Osteoblast (primary cell): ENCODE results near the gene NIT2. TPM values are rescaled to one million over a fixed set of nuclear protein-coding genes. Genes with fewer than 3 reads are reported as not detected.

Source experiments
- DNase-seq: peaks from one replicate; pipeline ENCODE4 v3.0.0; 2011; ENCODE audit warnings: low spot score, mixed read lengths; ENCODE audit not compliant: insufficient read length; ENCODE audit errors: missing footprints
- H2AFZ ChIP-seq: 2 replicates; pipeline ENCODE4 v1.6.0; 2011; ENCODE audit warnings: mild to moderate bottlenecking, low read length
- H3K27ac ChIP-seq: 2 replicates; pipeline ENCODE4 v1.5.1; 2011; ENCODE audit warnings: mild to moderate bottlenecking, low read depth, low read length, moderate library complexity
- H3K27me3 ChIP-seq: 2 replicates; pipeline ENCODE4 v1.6.0; 2012; ENCODE audit warnings: mild to moderate bottlenecking, control low read depth, inconsistent platforms, low read length, moderate library complexity; ENCODE audit not compliant: insufficient read depth
- H3K36me3 ChIP-seq: 2 replicates; pipeline ENCODE4 v1.5.1; 2011; ENCODE audit warnings: mild to moderate bottlenecking, low read length, control low read depth, moderate library complexity; ENCODE audit not compliant: insufficient read depth
- H3K4me1 ChIP-seq: 2 replicates; pipeline ENCODE4 v1.5.1; 2011; ENCODE audit warnings: mild to moderate bottlenecking, low read length, control low read depth, moderate library complexity; ENCODE audit not compliant: insufficient read depth
- H3K4me2 ChIP-seq: 2 replicates; pipeline ENCODE4 v1.6.0; 2011; ENCODE audit warnings: mild to moderate bottlenecking, low read length; ENCODE audit not compliant: insufficient read depth
- H3K4me3 ChIP-seq: fragments of 200-600 bp; sonication (generic); 3 replicates; pipeline ENCODE4 v1.5.1; 2012; ENCODE audit warnings: mild to moderate bottlenecking, low read length, inconsistent platforms; ENCODE audit not compliant: insufficient read depth
- H3K79me2 ChIP-seq: 2 replicates; pipeline ENCODE4 v1.6.0; 2012; ENCODE audit warnings: mild to moderate bottlenecking, low read length, control low read depth, inconsistent platforms; ENCODE audit not compliant: insufficient read depth
- H3K9me3 ChIP-seq: 2 replicates; pipeline ENCODE4 v1.5.1; 2011; ENCODE audit warnings: low read depth, low read length, control low read depth
- H4K20me1 ChIP-seq: 2 replicates; pipeline ENCODE4 v1.6.0; 2012; ENCODE audit warnings: mild to moderate bottlenecking, low read length, control low read depth; ENCODE audit not compliant: insufficient read depth
- total RNA-seq: library from RNA; depleted of rRNA; stranded (reverse); fragments of >200 nt; gene quantifications from 2 replicates; pipeline ENCODE4 v1.2.3, GENCODE V29; 2012
- TF ChIP-seq, protein P1 (sequence below): IDR thresholded peaks from 2 replicates; pipeline ENCODE4 v1.5.1; 2011; ENCODE audit warnings: mild to moderate bottlenecking, low read depth, low read length, moderate library complexity; ENCODE audit errors: extremely low read depth

Gene NIT2
- total RNA-seq, 1 donor: 18.1 TPM

DNA sequence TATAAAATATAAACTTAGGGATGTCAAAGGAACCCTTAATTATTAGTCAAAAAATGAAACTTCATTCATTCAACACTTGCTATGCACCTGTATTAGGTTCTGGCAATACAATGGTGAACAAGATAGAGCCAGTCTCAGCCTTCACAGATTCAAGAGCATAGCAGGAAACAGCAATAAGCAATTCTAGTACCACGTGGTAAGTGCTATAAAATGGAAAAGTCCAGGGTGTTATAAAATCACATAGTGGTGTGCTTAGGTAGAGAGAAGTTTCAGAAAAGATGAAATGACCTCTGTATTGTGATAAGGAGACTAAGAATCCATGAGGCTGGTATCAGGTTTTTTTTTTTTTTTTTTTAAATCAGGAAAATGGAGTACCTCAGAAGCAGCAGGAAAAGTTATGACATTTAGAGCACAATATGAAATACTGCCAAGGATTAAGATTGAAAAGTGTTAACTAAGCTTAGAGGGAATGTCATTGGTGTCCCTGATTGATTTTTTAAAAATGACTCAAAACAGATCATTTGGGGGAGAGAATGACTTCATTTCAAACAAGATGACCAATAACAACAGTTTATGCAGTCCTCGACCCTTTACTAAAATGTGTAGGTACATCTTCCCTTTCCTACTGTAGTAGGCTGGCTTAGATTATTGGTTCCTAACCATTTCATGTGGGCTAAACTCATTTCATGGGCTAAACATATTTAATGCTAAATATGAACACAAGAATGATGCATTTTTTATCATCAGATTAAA, 61.3 kb downstream of the NIT2 start:
- H4K20me1 ChIP-seq: peaks cover 43% of the 10 kb centered on the region
- H3K36me3 ChIP-seq: no peaks in the 10 kb centered on the region

DNA sequence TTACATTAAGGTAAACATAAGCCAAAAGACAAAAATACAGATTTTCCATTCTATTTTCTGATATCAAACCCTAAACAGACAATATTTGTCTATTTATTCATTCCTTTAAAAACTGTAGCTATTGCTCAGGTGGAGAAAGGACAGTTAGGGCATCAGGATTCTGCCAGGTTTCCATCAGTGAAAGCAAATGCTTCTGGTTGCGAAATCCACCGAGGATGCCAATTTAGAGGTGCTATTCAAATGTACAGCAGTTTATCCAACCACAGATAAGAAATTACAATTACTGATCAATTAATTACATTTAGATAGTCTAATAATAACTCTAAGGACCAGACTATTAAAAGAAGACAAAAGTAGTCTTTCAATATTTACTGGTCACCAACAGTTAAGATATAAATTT, 62.4 kb downstream of the NIT2 start:
- peak overlapping the region; percentile 24 for H3K4me2 ChIP-seq

More for the DNA sequence above, 61.3 kb downstream of the NIT2 start:
- H3K4me2 ChIP-seq: no peak overlapping the region
- H3K27ac ChIP-seq: no peak overlapping the region
- H2AFZ ChIP-seq: no peak overlapping the region
- H3K4me1 ChIP-seq: peaks cover 15% of the 10 kb centered on the region
- TF ChIP-seq, protein P1, sequence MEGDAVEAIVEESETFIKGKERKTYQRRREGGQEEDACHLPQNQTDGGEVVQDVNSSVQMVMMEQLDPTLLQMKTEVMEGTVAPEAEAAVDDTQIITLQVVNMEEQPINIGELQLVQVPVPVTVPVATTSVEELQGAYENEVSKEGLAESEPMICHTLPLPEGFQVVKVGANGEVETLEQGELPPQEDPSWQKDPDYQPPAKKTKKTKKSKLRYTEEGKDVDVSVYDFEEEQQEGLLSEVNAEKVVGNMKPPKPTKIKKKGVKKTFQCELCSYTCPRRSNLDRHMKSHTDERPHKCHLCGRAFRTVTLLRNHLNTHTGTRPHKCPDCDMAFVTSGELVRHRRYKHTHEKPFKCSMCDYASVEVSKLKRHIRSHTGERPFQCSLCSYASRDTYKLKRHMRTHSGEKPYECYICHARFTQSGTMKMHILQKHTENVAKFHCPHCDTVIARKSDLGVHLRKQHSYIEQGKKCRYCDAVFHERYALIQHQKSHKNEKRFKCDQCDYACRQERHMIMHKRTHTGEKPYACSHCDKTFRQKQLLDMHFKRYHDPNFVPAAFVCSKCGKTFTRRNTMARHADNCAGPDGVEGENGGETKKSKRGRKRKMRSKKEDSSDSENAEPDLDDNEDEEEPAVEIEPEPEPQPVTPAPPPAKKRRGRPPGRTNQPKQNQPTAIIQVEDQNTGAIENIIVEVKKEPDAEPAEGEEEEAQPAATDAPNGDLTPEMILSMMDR: no peak
- H3K4me3 ChIP-seq: no peak overlapping the region
- no peaks in the 10 kb centered on the region for H3K27me3 ChIP-seq
- H3K9me3 ChIP-seq: no peaks in the 10 kb centered on the region
- peaks cover 99% of the 10 kb centered on the region for H3K79me2 ChIP-seq
- DNase-seq: no peak

DNA sequence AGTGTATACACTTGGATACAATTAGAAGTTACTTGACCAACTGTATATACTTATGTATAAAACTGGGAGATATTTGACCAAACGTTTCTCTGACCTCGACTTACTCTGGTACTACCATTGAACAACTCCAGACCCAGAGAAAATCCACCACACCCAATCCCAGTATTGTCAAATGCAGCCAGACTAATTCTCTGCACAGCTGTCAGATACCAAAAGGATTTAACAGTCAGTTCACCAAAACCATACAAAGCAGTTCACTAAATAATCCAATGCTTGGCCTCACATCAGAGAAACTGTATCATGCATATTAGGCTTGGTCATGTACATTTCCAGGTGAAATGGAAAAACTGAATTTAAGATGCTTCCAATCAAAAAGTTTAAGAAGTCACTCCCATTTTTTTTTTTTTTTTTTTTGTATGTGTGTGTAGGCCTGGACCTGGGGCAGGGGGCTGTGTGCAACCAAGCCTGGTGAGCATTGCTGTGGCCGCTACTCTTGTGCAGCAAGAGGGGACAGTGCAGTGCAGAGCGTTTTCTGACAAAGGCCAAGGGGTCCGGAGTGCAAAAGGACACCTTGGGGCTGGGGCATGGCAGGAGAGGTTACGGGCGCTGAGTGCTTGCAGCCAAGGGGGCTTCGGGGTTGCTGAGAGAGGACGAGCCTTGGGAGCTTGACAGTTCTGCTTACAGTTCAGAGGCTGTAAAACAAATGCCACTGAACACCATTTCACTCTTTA, 64.9 kb downstream of the NIT2 start:
- DNase-seq: no peak
- no peaks in the 10 kb centered on the region for H3K36me3 ChIP-seq
- H3K4me3 ChIP-seq: peak overlapping the region; percentile 90
- peaks cover 31% of the 10 kb centered on the region for H4K20me1 ChIP-seq
- H3K79me2 ChIP-seq: peaks cover 91% of the 10 kb centered on the region
- no peaks in the 10 kb centered on the region for H3K27me3 ChIP-seq
- H3K4me1 ChIP-seq: peaks cover 29% of the 10 kb centered on the region
- peak overlapping the region; percentile 100 for H3K4me2 ChIP-seq
- peak overlapping the region; percentile 100 for H3K27ac ChIP-seq
- TF ChIP-seq, protein P1: no peak
- H2AFZ ChIP-seq: no peak overlapping the region
- no peaks in the 10 kb centered on the region for H3K9me3 ChIP-seq

More for the DNA sequence above, 62.4 kb downstream of the NIT2 start:
- Histone ChIP-seq H3K79me2 (peaks cover 95% of the 10 kb centered on the region), H4K20me1 (peaks cover 41% of the 10 kb centered on the region), H3K27ac (peak overlapping the region; percentile 8), H3K36me3 (no peaks in the 10 kb centered on the region), H2AFZ (no peak overlapping the region), H3K4me3 (no peak overlapping the region), H3K9me3 (no peaks in the 10 kb centered on the region), H3K27me3 (no peaks in the 10 kb centered on the region), H3K4me1 (peaks cover 20% of the 10 kb centered on the region)
- no peak for DNase-seq
- TF ChIP-seq, protein P1: no peak

DNA sequence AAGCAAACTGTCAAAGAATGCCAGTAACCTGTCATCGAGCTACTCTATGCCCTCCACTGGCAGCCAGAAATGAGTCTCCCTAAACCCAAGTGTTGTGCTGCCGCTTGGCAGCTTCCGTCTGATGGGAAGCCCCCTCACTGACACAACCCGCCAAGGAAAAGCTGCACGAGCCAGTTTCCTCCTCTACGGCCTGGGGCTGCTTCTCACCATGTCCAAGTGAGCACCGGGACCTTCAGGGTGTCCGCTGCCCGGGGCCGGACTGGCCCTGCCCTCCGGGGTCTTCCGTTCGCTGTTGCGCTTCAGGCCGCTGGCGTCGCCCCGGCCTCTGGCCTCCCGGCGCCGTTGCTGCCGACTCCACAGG, 65.8 kb downstream of the NIT2 start:
- Histone ChIP-seq H3K9me3 (no peaks in the 10 kb centered on the region), H3K27me3 (no peaks in the 10 kb centered on the region), H2AFZ (no peak overlapping the region), H3K27ac (peak overlapping the region; percentile 100), H3K4me3 (peak overlapping the region; percentile 90), H3K4me2 (peak overlapping the region; percentile 100), H3K79me2 (peaks cover 85% of the 10 kb centered on the region), H4K20me1 (peaks cover 27% of the 10 kb centered on the region), H3K36me3 (no peaks in the 10 kb centered on the region), H3K4me1 (peaks cover 29% of the 10 kb centered on the region)
- TF ChIP-seq, protein P1: no peak
- DNase-seq: peak; percentile 69
